GM21381 (cell line): ENCODE data around the gene CCNK.

Experiments used
- ATAC-seq: cut with Tn5 transposase; IDR thresholded peaks from one replicate; pipeline ENCODE4 v1.9.1; 2021; ENCODE audit warnings: mild to moderate bottlenecking, moderate library complexity; ENCODE audit not compliant: unreplicated experiment

CCNK gene

GRCh38 chr14:99465288-99465687, 15.9 kb upstream of the CCNK start:
- no peak for ATAC-seq

GRCh38 chr14:99466758-99467157, 14.5 kb upstream of the CCNK start:
- ATAC-seq: no peak

GRCh38 chr14:99467336-99468078, 13.7 kb upstream of the CCNK start:
- no peak for ATAC-seq

- no peak for ATAC-seq
These were observed 13.1 kb upstream of the CCNK start for GRCh38 chr14:99468081-99468480.

- ATAC-seq: no peak
These were observed 12.2 kb upstream of the CCNK start for GRCh38 chr14:99468836-99469592.

- no peak for ATAC-seq
These were observed 9.5 kb upstream of the CCNK start for GRCh38 chr14:99471731-99472130.

GRCh38 chr14:99472937-99473336, 8.3 kb upstream of the CCNK start:
- no peak for ATAC-seq

GRCh38 chr14:99473458-99473857, 7.8 kb upstream of the CCNK start:
- no peak for ATAC-seq

- ATAC-seq: no peak
These were observed 6.0 kb upstream of the CCNK start for GRCh38 chr14:99475179-99475578.

- ATAC-seq: no peak
These were observed 5.5 kb upstream of the CCNK start for GRCh38 chr14:99475660-99476059.

- no peak for ATAC-seq
These were observed 4.3 kb upstream of the CCNK start for GRCh38 chr14:99476864-99477263.

- ATAC-seq: no peak
These were observed 3.1 kb upstream of the CCNK start for GRCh38 chr14:99478128-99478527.

GRCh38 chr14:99479160-99479905, 1.9 kb upstream of the CCNK start:
- no peak for ATAC-seq

GRCh38 chr14:99479906-99480869, 1.0 kb upstream of the CCNK start, which contains the start of gene SETD3:
Gene SETD3 (minus strand): TSS chr14:99480859. CDS start chr14:99465805, 15,054 bp downstream.
- peak; percentile 6 for ATAC-seq

GRCh38 chr14:99481745-99482099, 513 bp downstream of the CCNK start:
- ATAC-seq: no peak

GRCh38 chr14:99484106-99484505, 2.9 kb downstream of the CCNK start:
- no peak for ATAC-seq

GRCh38 chr14:99497341-99497740, 16.1 kb downstream of the CCNK start:
- no peak for ATAC-seq

GRCh38 chr14:99497894-99498293, 16.7 kb downstream of the CCNK start:
- no peak for ATAC-seq

- no peak for ATAC-seq
These were observed 21.8 kb downstream of the CCNK start for GRCh38 chr14:99502989-99503421.

- ATAC-seq: no peak
These were observed 22.7 kb downstream of the CCNK start for GRCh38 chr14:99503848-99504453.
